ENCODE measurements around the gene NUDT5.
"Not testable (repeated sequence)": the region's sequence is repeated elsewhere in the genome, so short reads cannot be mapped to it uniquely, and the experiment has no call there.

NUDT5 gene

DNA sequence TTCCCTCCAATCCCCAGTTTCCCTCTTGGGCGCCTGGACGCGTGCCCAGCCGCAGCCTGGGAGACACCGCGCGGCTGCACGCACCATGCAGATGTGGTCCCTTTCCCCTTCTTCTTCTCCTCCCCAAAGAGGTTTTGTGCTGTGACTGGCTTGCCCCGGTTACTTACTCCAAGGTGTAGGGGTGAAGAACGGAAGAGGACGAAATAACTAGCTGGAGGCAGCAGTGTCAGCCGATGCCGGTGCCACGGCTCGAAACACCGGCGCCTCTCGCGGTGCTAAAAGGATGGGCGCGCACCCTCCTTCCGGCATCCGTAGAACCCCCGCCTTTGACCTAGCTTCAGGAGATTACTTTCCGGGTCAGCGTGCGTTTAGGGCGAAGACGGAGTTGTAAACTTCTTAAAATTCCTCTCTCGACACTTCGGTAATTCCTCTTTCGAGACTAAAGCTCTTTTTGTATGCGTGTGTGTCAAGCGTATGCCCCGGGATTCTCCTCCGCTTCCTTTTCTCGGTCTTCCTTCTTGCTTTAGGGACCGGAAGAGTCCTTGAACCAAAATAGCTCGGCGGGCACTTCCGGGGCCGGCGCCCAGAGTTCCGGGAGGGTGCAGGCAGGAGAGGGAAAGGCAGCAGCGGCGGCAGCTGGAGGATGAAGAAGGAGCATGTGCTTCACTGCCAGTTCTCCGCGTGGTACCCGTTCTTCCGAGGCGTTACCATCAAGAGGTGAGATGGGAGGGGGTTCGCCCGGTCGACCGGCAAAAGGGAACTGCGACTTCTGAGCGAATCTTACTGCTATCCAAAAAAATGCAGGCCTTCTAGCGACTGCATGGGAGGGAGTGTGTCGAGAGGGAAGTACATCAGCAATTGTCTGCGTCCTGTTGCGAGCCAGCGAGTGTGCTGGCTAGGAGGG, at the start of gene NUDT5, which contains the start of gene CDC123:
TSS of gene NUDT5 (minus strand) at position 289 of the 904 bp plus-strand sequence. CDS start 9,600 bp downstream, outside the sequence.
TSS of gene CDC123 (plus strand) at position 586 of the 904 bp plus-strand sequence. CDS start at position 644, 58 bp downstream.
- DNase-seq, result peak; percentile 80 to 83

DNA sequence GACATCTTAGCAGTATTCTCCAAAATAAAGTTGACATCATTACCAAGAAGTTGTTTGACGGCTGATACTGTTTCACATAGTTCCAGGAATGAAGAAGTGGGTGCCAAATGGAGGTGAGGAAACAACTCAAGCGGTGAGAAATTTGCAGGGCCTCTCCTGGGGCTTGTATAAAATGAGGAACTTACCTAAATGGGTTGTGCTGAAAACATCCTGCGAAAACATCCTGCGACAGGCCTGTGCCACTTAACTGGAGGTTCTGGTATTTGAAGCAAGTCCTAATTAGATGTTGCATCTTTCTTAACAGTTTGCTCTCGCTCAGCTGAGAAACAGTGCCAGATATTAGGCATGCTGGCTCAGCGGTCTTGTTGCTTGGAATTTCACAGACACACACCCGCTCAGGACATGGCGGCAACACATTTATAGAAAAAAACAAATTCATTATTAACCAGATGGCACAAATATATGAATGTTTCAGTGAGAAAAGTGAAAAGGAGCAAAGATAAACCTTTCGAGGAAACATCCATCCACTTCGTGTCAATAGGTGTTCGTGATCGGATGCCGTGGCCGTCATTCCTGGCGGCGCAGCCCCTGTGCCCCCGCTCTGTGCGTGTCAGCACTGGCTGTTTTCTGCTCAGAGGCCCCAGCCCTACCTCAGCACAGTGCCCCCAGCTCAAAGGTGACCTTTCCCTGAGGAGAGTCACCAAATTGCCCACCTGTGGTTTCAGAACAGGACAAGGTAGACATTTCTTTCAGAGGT, 48.4 kb upstream of the NUDT5 start:
- peak; percentile 5 to 66 for DNase-seq

DNA sequence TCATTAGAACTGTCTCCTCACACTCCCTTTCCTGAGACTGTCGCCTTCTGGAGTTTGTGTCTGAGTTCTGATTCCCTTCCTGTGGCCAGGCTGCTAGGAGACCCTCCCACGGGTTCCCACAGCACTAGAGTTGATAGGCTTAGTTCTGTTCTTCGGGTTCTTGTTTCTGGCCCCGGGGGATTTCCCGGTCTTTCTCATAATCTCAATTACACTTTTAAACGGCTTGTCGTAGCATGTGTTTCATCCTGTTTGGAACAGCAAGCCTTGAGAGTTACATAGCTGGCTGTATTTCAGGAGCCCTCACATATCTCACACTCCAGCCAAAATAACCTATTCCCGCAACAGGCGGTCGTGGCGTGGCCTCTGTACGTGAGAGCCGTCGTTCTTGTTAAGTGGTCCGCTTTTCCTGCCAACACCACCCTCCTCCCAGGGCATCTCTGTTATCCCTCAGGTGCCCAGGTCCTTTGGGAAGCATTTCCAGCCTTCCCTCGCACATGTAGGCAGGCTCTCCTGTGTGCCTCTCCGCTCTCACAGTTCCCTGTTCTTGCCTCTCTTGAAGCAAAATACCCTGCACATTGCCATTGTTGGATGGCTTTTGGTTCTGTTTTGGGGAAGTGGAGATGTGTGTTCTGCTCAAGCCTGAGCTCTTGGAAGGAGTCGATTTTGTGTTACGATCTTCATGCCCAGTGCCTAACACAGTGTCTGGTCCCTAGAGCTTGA, 46.3 kb upstream of the NUDT5 start:
- DNase-seq, result peak in 1 of 2 donors; percentile 4

DNA sequence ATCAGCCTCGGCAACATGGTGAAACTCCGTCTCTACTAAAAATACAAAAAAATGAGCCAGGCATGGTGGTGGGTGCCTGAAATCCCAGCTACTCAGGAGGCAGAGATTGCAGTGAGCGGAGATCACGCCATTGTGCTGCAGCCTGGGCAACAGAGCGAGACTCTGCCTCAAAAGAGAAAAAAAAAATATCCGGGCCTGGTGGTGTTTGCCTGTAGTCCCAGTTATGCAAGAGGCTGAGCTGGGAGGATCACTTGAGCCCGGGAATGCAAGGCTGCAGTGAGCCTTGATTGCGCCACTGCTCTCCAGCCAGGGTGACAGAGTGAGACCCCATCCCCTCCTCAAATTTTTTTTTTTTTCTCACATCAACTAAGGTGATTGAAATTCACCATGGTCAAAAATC, 43.1 kb upstream of the NUDT5 start:
- DNase-seq, result no peak

DNA sequence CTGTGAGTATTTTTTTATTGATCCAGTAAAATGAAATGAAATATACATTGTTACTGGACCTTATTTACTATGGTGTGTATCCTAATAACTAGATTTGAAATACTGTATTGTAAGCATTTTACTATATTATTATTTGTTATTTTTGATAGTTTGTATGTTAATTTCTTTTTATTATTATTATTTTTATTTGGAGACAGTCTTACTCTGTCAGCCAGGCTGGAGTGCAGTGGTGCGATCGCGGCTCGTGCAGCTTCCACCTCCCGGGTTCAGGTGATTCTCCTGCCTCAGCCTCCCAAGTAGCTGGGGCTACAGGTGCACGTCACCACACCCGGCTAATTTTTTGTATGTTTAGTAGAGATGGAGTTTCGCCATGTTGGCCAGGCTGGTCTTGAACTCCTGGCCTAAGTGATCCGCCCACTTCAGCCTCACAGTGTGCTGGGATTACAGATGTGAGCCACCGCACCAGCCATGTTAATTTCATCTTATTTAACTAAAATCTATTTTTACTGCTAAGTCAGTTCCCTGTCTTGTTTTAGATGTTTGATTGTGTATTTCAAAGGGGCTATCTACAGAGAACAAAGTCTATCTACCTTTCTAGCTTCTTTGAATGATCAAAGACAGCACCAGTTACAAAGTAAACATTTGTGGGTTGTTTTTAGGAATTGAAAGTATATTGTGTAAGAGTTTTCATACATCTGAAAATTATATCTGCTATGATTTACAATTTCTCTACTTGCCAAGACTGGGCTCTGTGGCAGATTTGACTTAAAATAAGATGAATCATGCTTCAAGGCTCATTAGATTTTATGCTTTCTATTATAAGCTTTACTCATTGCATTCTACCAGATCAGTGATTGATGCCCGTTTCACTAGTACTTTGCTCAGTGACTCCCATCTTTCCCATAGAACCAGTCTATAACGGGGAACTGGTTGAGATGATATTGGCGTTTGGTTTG, 41.9 kb upstream of the NUDT5 start:
- no peak for DNase-seq

DNA sequence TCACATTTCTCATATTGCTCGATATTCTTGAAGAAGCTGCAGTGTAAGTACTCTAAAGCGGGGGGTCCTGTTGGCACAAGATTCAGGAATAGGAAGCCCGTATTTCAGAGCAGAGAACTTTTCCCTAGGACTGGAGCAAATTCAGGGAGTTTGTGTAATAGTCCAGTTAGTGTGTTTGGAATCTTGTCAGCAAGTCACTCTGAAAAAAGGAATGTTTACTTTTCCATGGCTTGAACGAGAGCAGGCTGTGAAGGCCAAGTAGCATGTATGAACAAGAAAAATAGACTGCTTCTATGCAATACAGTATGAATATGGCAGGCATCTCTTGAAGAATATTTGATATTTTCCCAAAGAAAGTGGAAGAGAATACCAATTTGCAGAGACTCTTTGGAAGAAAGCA, 40.1 kb upstream of the NUDT5 start:
- DNase-seq, result no peak

DNA sequence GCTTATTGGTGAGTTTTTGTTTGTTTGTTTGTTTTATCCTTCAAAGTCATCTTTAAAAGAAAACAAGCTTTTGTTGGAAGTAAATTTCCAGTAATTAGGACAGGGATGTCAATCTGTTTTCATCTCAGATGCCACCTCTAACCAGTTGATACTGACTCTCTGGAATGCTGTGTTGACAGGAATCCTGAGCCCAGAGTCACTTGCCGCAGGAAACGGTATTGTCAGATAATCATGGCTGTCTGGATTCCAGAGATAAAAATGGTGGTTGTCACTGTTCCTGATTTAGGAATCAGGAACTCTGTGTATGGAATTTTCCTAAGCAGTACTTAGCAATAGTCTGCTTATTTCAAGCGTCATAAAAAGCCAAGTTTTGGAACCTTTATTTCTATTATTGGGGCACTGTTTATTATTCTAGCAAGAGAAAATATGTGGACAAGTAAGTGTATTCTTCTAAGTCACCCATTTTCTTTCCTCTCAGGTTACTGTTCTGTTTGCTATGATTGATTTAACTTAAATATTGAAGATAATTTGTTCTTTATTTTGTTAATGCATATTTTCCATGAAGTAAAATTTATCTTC, 39.5 kb upstream of the NUDT5 start:
- no peak for DNase-seq

DNA sequence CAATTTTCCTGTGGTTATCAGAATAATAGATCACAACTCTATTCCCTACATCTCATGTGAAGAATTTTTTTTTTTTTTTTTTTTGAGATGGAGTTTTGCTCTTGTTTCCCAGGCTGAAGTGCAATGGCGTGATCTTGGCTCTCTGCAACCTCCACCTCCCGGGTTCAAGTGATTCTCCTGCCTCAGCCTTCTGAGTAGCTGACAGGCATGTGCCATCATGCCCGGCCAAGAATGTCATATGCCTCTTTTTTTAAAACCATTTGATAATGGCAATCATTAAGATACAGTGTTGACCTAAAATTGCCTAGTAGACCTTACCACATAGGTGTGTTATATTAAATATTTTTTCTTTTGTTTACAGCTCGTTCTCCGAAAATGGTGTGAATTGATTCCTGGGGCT, 39.0 kb upstream of the NUDT5 start:
- not testable (repeated sequence) for DNase-seq

DNA sequence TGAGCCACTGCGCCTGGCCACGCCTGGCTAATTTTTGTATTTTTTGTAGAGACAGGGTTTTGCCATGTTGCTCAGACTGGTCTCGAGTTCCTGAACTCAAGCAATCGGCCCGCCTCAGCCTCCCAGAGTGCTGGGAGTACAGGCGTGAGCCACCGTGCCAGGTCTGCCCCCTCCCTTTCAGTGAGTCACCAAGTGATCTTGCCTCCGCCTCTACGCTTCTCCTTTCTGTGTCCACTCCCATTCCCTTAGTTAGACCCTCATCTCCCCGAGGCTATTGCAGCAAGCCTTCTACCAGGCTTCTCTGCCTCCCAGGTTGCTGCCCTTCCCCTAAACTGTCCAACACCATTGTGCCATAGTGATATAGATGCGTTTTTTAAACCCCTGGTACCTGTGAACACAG, 33.2 kb upstream of the NUDT5 start:
- no peak for DNase-seq

DNA sequence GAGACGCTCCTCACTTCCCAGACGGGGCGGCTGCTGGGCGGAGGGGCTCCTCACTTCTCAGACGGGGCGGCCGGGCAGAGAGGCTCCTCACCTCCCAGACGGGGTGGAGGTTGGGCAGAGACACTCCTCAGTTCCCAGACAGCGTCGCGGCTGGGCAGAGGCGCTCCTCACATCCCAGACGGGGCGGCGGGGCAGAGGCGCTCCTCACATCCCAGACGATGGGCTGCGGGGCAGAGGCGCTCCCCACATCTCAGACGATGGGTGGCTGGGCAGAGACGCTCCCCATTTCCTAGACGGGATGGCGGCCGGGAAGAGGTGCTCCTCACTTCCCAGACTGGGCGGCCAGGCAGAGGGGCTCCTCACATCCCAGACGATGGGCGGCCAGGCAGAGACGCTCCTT, 30.7 kb upstream of the NUDT5 start:
- not testable (repeated sequence) for DNase-seq

DNA sequence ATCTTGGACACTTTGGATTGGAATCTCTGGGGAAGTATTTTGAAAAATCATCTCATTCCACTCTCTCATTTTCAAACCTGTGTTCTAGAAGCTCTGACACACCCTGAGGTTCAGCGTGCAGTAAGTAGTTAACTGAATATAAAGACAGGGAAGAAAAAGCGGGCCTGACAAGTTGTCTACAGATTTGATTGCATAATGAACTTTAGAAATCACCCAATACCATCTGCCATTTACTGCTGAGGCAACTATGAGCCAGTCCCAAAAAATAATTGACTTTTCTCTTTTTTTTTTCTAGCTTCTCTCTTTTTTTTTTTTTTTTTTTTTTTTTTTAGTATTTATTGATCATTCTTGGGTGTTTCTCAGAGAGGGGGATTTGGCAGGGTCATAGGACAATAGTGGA, 29.8 kb upstream of the NUDT5 start:
- DNase-seq, result no peak

DNA sequence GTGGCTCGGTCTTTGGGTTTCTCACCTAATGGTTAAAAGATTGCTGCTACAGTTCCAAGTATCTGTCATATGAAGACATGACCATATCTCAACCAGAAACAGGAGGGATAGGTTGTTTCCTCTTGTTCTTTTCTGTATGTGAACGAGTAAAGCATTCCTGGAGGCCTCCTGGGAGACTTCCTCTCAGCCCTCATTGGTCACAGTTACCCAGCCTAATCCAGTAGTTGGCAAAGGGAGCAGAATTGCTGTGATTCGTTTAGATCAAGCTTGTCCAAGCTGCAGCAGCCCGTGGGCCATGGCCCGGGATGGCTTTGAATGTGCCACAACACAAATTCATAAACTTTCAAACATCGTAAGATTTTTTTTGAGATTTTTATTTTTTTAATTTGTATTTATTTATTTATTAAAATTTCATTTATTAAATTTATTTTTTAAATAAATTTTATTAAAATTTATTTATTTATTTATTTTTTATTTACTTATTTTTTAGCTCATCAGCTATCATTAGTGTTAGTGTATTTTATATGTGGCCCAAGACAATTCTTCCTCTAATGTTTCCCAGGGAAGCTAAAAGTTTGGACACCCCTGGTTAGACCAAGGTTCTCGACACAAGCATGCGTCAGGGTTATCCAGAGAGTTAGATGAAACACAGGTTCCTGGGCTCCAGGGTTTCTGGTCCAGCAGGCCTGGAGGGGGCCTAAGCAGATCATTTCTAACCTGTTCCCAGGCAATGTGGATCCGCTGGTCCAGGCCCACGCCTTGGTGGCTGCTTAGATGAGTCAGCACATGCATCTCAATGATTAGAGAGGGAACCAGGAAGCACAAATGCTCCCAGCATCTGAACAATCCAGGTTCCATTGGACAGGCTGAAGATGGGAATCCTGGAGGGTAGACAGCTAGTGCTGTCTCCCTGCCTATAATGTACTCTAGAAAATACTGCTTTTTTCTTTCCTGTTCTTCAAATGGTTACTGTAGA, 25.9 kb upstream of the NUDT5 start:
- no peak for DNase-seq

DNA sequence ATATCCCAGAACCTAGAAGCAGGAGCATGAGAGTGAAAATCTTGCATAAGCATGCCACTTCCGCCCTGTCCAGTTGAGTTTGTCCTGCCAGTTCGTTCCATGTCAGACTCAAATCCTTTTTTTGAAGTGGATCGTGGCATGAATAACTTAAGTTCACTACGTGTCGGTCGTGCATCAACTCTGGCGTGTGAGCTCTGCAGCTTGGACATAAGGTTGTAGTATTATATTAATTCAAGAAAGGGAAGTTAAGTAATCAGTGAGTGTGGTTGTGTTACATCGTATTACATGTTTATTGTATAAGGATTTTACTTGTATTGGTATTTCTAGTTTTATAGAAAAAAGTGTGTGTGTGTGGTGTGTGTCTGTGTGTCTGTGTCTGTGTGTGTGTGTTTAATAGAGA, 23.3 kb upstream of the NUDT5 start:
- no peak for DNase-seq

DNA sequence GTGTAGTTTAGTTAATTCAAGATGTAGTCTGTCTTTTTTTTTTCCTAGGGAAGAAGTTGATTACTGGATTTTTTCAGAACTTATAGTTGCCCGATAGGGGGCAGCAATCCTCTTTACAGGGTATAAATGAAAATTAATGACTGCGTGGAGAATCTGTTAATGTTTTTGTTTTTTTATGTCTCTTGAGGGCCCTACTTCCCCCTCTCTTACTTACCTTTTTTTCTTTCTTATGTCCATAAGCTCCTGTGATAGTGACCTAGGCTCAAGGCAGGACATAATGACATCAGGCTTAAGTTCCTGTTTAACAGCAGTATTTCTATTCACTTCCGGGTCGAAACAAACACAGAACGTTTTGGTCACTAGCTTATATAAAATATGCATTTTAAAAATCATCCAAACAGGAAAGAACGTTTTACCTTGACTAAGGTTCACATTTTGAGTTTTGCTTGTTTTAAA, 19.1 kb upstream of the NUDT5 start:
- peak; percentile 10 to 55 for DNase-seq

DNA sequence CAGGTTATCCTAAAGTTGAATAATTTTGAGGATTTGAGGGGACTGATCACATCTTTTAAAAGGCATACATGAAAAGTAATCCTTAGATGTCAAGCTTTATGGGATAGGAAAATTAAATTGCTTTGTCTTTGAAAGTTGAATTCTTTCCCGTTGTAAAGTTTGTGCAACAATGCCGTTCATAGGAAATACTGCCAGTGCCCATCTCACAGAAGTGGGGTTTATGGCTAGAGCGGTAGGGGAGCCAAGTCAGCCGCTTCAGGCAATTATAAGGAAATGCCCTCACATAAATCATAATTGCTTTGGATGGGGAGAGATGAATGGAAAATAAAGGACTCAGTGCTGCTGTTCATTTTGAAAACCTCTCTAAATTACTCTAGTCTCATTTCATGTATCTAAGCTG, 18.4 kb upstream of the NUDT5 start:
- no peak for DNase-seq

DNA sequence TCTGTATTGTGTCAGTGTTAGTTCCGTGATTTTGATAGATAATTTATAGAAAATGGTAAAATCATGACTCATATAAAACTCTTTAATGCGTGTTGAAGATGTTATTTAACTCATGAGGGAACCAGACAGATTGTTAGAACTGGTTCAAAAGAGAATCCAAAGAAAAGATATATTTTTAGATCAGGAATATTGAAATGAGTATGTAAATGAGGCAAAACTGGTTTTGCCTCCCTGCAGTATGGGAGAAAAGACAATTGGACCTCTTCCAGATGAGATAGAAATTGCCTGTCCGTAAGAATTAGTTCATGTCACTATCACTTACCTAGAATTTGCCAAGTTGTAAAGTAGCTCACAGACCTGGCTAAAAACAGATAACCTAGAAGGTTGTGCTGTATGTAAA, 17.9 kb upstream of the NUDT5 start:
- no peak for DNase-seq

DNA sequence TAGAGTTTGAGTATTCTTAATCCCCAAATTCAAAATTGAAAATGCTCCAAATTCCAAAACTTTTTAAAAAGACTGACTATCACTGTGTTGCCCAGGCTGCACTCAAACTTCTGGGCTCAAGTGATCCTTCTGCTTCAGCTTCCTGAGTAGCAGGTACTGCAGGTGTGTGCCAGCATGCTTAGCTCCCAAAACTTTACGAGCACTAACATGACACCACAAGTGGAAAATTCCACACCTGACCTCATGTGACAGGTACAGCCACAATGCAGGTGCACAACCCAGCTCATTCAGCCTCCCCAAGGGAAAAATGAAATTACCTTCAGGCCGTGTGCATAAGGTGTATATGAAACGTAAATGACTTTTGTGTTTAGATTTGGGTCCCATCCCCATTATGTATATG, 16.8 kb upstream of the NUDT5 start:
- DNase-seq, result no peak

DNA sequence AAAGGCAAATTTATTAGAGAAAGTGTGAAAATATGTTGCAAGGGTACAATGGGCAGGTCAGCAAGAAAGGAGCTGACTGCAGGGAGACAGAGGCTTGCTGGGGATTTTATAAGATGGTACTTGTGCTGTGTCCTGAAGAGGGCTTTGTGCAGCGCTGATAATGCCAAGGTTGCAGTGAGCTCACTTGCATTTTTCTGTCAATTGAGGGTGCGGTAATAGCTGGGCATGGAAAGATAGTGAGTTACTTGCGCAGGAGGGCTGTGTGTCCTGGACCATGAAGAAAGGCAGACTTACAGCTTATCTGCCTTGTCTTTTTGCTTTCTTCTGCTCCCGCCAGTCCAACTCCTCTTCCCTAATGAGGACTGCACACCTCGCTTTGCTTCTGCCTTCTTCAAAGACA, 12.8 kb upstream of the NUDT5 start:
- no peak for DNase-seq

DNA sequence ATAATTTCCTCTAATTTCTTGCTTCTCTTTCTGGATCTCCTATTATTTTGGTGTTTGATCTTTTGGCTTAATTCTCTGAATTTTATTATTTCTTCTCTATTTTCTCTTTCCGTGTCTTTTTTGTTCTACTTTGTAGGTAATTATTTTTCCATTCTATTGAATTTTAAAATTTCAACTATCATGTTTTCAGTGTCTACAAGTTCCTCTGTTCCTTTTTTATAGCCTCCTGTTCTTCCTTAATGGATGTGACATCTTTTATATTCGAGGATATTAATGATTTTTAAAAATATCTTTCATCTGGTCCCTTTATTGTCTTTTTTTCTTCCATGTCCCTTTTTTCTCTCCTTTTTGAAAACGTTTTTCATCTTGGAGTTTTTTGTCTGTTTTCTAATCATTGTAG, 11.4 kb upstream of the NUDT5 start:
- no peak for DNase-seq

DNA sequence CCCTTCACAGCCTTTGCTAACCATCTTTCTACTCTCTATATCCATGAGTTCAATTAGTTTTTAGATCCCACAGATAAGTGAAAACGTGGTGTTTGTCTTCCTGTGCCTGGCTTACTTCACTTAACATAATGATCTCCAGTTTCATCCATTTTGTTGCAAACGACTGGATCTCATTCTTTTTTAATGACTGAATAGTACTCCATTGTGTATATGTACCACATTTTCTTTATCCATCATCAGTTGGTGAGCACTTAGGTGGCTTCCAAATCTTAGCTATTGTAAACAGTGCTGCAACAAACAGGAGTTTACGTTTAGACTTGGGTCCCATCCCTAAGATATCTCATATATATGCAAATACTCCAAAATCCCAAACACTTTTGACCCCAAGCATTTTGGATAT, 9.4 kb upstream of the NUDT5 start:
- no peak for DNase-seq

Measured in CD4-positive, alpha-beta T cell treated with Interleukin-1 beta for 1 hour (primary cell).